CD4-positive, alpha-beta T cell treated with Interleukin-17A for 4 hours (primary cell): ENCODE data around the gene GTF2F1.
"Not testable (repeated sequence)": the region's sequence is repeated elsewhere in the genome, so short reads cannot be mapped to it uniquely, and the experiment has no call there.

Experiments used
- DNase-seq: peaks from one replicate; pipeline ENCODE4 v3.0.0-alpha.2; 2020; ENCODE audit warnings: mixed read lengths

Gene GTF2F1

GRCh38 chr19:6381030-6381750, 11.8 kb downstream of the GTF2F1 start:
- DNase-seq: no peak

- DNase-seq: no peak
Observed at GRCh38 chr19:6379744-6380143, 13.2 kb downstream of the GTF2F1 start.

DNA sequence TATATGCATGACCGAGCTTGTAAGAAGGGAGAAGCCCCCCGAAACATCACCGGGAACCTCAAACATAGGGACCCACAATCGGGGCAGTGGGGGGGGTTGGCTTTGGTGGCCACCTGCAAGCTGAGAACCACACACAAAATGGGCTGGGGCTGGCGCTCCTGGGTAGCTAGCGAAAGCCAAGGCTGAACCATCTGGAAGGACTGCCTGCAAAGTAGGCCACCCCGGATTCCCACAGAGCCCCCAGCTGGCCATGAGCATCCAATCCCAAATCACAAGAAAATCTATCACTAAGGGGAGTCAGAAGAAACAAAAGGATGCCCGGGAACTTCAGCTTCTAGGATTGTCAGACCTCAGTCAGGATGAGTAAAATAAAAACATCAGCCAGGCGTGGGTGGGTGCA, 14.5 kb downstream of the GTF2F1 start:
- no peak for DNase-seq

DNA sequence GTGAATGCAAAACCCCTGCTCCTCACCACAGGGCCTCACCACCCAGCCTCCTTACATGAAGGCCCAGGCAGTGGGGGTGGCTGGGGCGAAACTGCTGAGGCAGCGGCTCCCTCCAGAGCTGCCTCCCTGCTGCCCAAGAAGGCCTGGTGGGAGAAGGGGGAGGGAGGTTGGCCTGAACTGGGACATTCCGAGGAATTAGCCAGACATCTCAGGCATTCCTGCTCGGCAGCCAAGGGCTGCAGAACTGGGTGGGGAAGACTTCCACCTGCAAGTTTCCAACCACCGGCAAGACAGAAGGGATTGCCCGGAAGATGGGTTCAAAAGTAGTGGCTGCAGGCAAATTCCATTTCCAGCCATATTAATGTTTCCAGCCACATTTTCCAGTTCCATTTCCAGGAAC, 14.9 kb downstream of the GTF2F1 start:
- DNase-seq: no peak

- DNase-seq: no peak
Observed at GRCh38 chr19:6376512-6377190, 16.3 kb downstream of the GTF2F1 start.

DNA sequence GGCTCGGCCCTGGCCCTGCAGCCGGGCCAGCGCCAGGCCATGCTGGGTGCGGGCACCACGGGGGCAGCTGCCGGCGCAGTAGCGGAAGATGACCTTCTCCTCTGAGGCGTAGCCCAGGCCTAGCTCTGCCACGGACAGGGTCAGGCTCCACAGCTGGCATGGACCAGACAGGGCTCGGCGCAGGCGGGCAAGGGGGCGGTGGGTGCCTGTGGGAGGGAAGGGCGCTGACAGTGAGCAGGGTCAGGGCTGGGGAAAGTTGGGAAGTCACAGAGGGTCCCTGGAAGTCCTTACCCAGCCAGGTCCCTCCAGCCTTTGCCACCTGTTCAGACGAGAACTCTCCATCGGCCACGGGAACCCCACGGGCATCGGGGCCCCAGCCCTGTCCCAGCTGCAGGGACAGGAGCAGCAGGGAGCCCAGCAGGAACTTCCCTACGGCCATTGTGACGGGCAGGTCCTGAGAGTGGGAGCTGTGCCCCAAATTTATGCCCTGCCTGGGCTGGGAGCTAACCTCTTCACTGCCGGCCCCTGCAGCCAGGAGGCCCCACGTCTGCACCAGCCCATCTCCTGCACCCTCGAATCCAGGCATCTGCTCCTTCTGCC, 17.5 kb downstream of the GTF2F1 start, which contains the start of gene PSPN:
Gene PSPN (minus strand): TSS at position 523 of the 600 bp plus-strand sequence. CDS start 84 bp downstream, at position 439.
- DNase-seq: no peak

- DNase-seq: no peak
Observed at GRCh38 chr19:6374711-6375410, 18.1 kb downstream of the GTF2F1 start.

- DNase-seq: no peak
Observed at GRCh38 chr19:6374161-6374709, 18.7 kb downstream of the GTF2F1 start.

GRCh38 chr19:6373813-6374108, 19.2 kb downstream of the GTF2F1 start:
- no peak for DNase-seq

DNA sequence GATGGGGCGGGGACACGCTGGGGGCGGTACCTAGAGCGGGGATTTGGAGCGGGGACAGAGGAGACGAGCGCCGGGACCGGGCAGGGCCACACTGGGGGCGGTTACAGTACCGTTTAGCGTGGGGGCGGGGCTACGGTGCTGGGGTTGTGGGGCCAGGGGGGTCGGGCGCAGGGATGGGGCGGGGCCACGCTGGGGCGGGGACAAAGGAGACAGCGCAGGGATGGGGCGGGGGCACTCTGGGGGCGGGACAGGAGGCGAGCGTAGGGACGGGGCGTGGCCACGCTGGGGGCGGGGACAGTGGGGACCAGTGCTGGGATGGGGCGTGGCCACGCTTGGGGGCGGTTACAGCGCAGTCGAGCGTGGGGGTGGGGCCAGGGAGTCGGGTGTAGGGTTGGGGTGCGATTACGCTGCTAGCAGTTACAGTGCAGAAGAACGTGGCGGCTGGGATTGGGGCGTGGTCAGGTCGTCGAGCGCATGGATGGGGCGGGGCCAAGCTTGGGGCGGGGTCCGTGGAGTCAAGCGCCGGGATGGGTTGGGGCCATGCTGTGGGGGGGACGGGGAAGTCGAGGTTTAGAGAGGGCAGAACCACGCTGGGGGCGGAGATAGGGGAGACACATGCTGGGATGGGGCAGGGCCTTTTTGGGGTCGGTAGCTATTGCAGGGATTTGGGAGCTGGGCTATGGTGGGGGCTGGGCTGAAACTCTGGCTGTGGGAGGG, 19.7 kb downstream of the GTF2F1 start:
- peak; percentile 100 for DNase-seq

- peak; percentile 98 for DNase-seq
Observed at GRCh38 chr19:6372594-6373095, 20.3 kb downstream of the GTF2F1 start, which contains the start of gene ALKBH7. TSS of gene ALKBH7 (plus strand) at chr19:6372794. CDS start at chr19:6372821, 27 bp downstream.

GRCh38 chr19:6364353-6364752, 28.6 kb downstream of the GTF2F1 start:
- DNase-seq: no peak

DNA sequence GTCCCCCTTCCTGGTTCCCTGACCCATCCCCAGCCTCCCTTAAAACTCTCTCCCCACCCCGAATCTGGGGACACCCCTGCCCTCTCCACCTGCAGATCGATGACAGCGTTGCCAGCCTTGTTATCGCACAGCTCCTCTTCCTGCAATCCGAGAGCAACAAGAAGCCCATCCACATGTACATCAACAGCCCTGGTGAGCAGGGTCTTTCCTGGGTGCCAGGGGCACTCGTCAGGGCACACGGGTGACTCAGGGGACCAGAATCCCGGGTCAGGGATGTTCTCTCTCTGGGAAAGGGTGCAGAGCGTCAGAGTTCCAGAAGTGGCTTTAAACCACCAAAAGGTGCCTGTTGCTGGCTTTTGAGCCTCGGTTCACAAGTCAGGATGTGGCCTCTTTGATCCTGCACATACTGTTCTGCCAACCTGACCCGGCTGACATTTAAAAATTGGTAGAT, 30.6 kb downstream of the GTF2F1 start:
- DNase-seq: peak; percentile 68

GRCh38 chr19:6362027-6362350, 31.0 kb downstream of the GTF2F1 start:
- DNase-seq: no peak

DNA sequence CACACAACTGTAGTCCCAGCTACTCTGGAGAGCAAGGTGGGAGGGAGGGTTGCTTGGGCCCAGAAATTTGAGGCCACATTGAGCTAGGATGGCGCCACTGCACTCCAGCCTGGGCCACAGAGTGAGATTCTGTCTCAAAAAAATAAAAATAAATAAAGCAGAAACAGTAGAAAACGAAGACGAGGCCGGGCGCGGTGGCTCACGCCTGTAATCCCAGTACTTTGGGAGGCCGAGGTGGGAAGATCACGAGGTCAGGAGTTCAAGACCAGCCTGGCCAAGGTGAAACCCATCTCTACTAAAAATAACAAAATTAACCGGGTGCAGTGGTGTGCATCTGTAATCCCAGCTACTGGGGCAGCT, 32.1 kb downstream of the GTF2F1 start:
- not testable (repeated sequence) for DNase-seq

- DNase-seq: not testable (repeated sequence)
Observed at GRCh38 chr19:6360445-6360844, 32.5 kb downstream of the GTF2F1 start.

DNA sequence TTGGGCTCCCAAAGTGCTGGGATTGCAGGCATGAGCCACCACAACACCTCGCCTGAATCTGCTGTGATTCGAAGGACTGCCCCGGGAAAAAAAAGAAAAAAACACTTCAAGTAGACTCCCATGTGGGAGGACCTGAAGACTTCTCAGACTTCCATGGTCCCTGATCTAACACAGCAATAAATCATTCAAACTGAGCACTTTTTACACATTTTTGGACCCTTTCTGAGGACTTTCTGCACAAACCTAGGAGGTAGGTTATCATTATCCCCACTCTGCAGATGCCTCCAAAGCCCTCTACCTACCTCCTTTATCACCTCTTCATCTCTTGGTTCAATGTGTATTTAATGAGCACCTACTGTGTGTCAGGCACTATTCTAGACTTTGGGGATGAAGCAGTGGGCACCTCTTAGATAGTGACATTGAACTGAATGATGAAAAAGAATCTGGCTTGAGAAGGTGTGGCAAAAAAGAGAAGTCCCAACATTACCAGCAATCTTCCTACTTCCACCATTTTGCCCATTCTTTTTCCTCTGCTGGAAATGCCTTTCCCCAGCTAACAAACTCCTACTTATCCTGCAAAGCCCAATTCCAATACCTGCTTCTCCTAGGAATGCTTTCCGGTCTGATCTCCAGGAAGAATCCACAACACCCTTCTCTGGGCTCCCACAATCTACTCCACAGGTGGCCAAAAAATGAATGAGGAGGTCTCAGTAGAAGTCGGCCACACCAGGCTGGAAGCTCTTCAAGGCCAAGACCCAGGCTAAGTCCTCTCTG, 33.2 kb downstream of the GTF2F1 start:
- no peak for DNase-seq

GRCh38 chr19:6358003-6358402, 35.0 kb downstream of the GTF2F1 start:
- DNase-seq: no peak

DNA sequence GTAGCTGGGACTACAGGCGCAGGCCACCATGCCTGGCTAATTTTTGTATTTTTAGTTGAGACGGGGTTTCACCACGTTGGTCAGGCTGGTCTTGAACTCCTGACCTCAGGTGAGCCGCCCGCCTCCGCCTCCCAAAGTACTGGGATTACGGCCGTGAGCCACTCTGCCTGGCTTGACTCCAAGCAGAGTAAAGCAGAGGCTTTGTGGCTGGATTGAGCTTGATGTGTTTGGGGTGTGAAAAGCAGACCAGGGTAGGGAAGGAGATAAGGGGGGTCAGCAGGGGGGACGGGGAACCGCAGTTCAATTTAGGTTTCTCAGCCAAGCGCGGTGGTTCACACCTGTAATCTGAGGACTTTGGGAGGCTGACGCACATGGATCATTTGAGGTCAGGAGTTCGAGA, 35.8 kb downstream of the GTF2F1 start:
- no peak for DNase-seq

- not testable (repeated sequence) for DNase-seq
Observed at GRCh38 chr19:6355321-6356040, 37.5 kb downstream of the GTF2F1 start.
